Skeletal muscle cell (primary cell): ENCODE data around the gene ATRAID.
"Not testable (repeated sequence)": the region's sequence is repeated elsewhere in the genome, so short reads cannot be mapped to it uniquely, and the experiment has no call there.

Experiments used
- DNase-seq: peaks from one replicate; pipeline ENCODE4 v3.0.0-alpha.2; 2010; ENCODE audit warnings: low read depth
- H3K4me3 ChIP-seq: 2 replicates; pipeline ENCODE4 v1.5.1; 2011; ENCODE audit warnings: low read depth, mild to moderate bottlenecking, control low read depth, low read length, moderate library complexity

Gene ATRAID

DNA sequence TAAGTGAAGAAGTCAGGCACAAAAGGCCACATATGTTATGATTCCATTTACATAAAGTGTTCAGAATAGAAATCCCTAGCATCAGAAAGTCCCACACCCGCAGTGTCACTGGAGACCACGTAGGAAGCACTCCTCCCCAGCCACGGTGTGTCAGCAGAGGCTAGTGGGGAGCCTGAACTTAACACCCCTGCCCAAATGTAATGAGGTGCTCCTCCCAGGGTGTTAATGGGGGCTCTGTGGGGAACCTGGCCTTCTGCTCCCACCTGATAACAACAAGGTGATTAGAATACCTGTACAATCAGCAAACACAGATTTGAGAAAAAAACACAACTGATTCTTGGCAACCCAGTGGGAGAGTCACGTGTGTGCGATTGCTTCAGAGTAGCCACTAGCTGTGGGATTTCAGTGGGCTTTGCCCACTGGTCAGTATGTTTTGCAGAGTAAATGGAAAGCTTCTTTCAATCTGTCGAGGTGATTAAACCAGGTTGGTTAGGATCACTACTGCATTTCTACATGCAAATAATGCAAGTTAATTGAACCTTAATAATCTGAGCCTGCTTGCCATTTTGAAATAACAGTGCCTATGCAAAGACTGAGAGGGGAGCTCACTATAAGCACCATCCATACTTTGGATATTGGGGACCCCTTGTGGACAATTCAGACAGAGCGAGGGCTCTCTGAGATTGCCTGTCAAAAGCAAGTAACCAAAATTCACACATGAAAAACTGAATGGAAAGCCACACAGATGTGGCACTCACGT lies 20.6 kb upstream of the ATRAID start:
- no peak overlapping the region for H3K4me3 ChIP-seq
- no peak for DNase-seq

- no peak overlapping the region for H3K4me3 ChIP-seq
- no peak for DNase-seq
These were observed 17.1 kb upstream of the ATRAID start for GRCh38 chr2:27194538-27195354.

DNA sequence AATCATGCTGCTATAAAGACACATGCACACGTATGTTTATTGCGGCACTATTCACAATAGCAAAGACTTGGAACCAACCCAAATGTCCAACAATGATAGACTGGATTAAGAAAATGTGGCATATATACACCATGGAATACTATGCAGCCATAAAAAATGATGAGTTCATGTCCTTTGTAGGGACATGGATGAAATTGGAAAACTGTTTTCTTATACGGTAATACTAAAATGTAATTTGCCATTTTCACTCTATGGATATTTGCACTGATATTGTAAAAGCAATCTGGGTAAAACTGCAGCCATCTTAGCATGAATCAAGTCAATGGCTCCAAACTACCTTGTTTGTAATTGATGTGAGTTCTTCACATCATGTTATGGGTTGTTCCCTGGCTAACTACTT lies 16.0 kb upstream of the ATRAID start:
- DNase-seq, H3K4me3 ChIP-seq: not testable (repeated sequence)

DNA sequence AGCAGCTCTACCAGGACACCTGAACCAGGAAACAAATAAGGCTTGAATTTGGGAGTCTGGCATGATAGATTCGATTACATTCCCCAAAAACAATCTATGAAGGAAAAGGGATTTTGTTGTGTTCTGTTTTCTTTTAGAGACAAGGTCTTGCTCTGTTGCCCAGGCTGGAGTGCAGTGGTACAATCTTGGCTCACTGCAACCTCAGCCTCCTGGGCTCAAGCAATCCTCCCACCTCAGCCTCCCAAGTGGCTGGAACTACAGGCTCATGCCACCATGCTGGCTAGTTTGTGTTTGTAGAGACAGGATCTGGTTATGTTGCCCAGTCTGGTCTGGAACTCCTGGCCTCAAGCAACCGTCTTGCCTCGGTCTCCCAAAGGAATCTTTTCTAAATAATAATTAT lies 13.8 kb upstream of the ATRAID start:
- not testable (repeated sequence) for DNase-seq, H3K4me3 ChIP-seq

GRCh38 chr2:27198627-27199026 lies 13.2 kb upstream of the ATRAID start:
- no peak for DNase-seq
- no peak overlapping the region for H3K4me3 ChIP-seq

GRCh38 chr2:27199241-27199640 lies 12.6 kb upstream of the ATRAID start:
- no peak for DNase-seq
- no peak overlapping the region for H3K4me3 ChIP-seq

DNA sequence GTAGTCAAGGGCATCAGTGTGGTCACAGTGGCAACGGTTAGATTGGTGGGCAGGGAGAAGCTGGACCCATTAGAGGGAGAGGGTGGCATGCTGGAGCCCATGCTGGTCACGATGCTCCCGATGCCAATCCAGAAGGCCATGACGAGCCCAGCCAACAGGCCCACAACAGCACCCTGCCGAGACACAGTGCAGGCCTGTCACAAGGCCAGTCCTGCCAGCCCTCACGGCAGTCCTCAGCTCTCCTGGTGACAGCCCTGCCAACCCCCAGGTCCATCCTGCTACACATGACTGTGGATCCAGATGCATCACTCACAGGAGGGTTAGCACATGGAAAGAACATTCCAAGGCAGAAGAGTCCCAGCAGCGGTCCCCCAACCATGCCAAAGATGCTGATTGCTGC lies 10.2 kb upstream of the ATRAID start:
- DNase-seq, result no peak
- no peak overlapping the region for H3K4me3 ChIP-seq

DNA sequence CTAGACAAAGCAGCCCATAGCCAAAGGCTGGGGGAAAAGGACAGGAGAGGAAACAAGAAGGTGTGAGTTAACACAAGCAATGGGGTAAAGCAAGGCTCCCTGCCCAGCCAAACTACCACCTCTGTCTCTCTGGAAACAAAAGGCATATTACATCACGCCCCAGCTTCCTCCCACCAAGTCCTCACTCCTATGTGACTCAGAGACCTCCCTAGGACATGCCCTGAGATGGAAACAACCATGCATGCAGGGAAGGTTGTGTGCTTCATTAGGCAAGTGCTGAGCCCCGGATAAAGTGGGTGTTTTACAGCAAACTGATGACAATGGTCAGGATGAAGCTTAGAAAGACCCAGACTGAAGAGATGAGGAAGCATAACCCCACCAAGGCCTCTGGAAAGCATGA lies 9.0 kb upstream of the ATRAID start:
- H3K4me3 ChIP-seq, result no peak overlapping the region
- no peak for DNase-seq

DNA sequence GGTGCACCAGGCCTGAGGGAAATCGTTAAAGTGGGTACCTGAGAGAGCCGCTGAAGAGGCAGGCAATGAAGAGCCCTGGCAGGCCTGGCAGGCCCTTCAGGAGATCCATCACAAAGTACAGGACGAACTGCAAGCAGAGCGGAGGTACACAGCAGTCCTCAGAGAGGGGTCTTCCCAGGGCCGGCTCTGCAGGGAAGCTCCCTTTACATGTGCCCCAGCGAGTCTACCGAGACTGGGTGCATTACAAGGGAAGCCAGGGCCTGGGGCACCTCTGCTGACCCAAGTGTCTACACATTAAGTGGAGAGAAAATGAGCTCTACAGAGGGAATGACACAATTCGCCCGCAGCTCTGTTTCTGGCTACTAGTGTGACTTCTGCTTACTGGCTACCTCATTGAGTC lies 8.1 kb upstream of the ATRAID start:
- H3K4me3 ChIP-seq, result no peak overlapping the region
- DNase-seq, result no peak

GRCh38 chr2:27204566-27204965 lies 7.3 kb upstream of the ATRAID start:
- H3K4me3 ChIP-seq, result no peak overlapping the region
- DNase-seq, result no peak

GRCh38 chr2:27205206-27205605 lies 6.6 kb upstream of the ATRAID start:
- H3K4me3 ChIP-seq, result no peak overlapping the region
- DNase-seq, result no peak

- no peak overlapping the region for H3K4me3 ChIP-seq
These were observed 5.5 kb upstream of the ATRAID start for GRCh38 chr2:27206346-27206745.

GRCh38 chr2:27208486-27209050 lies 3.3 kb upstream of the ATRAID start:
- no peak overlapping the region for H3K4me3 ChIP-seq
- DNase-seq, result no peak

More at GRCh38 chr2:27206346-27206745, 5.5 kb upstream of the ATRAID start:
- no peak for DNase-seq

DNA sequence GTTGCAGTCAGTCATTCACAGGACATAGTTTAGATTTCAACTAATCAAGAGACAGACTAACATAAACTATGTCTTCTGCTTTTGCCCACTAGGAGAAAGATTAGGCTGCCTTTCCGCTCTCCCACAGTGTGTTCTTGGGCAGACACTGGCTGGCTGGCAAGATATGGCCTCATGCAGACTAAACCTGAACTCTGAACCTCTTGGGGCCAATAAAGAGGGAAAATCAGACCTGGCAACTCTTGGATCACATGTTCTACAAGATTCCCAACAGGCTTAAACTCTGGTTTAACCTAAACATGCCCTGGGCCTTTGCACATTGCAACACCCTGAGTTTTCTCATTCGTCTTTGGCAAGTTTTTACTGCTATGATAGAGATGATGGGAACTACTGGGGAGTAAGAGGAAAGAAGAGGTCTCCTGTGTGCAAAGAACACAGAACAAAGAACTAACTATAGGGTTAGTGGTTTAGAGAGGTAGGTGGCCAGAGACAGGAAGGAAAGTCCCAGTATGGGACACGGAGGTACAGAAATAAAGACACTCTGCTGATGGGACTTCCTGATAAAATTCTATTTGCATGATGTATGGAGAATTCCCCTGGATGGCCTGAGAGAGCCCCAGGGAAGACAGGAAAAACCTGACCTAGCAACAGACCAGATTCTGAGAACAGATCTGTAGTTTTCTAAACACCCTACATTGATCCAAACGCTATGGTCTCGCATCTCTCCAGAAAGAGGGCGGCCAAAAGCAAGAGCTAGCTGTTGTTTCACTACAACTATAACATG lies 2.0 kb upstream of the ATRAID start:
- H3K4me3 ChIP-seq, result no peak overlapping the region
- peak; percentile 62 for DNase-seq

DNA sequence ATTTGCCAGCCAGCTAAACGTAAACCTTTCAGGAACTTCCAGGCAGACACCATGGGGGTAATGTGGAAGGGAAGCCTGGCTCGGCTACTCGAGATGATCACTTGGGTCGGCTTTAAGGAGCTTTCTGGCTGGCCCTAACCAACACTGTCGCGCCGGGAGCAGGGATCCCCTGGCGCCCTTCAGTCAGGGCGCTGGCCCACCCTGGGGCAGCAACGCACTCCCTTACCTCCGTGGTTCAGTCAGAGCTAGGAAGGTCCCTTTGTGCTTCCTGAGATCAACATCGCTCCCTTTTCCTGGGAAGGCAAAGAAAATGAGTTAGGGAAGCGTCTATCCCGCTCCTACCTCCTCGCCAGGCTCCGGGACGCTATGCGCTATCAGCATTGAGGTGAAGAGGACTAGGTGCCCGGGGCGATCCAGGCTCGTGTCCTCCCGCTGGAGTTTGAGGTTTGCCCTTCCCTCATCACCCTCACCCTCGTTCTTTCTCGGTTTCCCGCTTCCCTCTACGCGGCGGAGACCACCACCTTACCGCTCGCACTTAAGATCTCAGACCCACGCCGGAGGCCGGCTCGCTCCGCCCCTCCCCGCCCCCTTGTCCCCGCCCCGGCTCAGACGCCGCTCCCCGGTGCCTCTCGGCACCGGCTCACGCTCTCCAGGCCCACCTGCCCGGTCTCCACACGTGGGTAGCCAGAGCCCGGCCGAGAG lies 449 bp upstream of the ATRAID start:
- no peak for DNase-seq

GRCh38 chr2:27212626-27213471 lies 1.0 kb downstream of the ATRAID start:
- peak overlapping the region; percentile 77 for H3K4me3 ChIP-seq
- DNase-seq, result peak; percentile 41

More for the DNA sequence above, 449 bp upstream of the ATRAID start:
- peak overlapping the region; percentile 77 for H3K4me3 ChIP-seq

DNA sequence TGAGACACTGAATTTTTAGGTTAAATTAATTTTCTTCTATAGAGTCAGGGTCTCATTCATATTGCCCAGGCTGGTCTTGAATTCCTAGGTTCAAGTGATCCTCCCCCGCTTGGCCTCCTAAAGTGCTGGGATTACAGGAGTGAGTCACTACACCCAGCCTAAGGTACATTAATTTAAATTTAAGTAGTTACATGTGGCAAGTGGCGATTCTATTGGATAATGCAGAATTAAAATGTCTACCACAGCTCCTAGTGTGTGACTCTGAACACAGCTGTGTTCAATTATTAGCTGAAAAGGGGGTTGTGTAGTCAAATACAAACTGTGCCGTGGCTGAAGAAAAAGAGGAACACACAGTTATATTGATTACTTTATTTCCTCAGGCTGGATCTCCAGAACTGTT lies 3.1 kb downstream of the ATRAID start:
- H3K4me3 ChIP-seq, result no peak overlapping the region

GRCh38 chr2:27216416-27217137 lies 4.7 kb downstream of the ATRAID start:
- no peak for DNase-seq
- H3K4me3 ChIP-seq, result peak overlapping the region; percentile 87

More for the DNA sequence above, 3.1 kb downstream of the ATRAID start:
- no peak for DNase-seq
